GM19239 (cell line): Measurements from ENCODE around the gene PXT1.
A peak's percentile ranks its signal among the peaks of the same experiment; 100 is the strongest.
"Not testable (repeated sequence)": the region's sequence is repeated elsewhere in the genome, so short reads cannot be mapped to it uniquely, and the experiment has no call there.

Source experiments
- DNase-seq: peaks from one replicate; pipeline ENCODE4 v3.0.0; 2011; ENCODE audit warnings: low spot score; ENCODE audit not compliant: insufficient read length
- FAIRE-seq: peaks from 2 replicates; lab custom pipeline; 2011; peaks lifted over from hg19 to GRCh38; lab: Jason Lieb, UNC

The PXT1 gene, protein sequence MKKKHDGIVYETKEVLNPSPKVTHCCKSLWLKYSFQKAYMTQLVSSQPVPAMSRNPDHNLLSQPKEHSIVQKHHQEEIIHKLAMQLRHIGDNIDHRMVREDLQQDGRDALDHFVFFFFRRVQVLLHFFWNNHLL

DNA sequence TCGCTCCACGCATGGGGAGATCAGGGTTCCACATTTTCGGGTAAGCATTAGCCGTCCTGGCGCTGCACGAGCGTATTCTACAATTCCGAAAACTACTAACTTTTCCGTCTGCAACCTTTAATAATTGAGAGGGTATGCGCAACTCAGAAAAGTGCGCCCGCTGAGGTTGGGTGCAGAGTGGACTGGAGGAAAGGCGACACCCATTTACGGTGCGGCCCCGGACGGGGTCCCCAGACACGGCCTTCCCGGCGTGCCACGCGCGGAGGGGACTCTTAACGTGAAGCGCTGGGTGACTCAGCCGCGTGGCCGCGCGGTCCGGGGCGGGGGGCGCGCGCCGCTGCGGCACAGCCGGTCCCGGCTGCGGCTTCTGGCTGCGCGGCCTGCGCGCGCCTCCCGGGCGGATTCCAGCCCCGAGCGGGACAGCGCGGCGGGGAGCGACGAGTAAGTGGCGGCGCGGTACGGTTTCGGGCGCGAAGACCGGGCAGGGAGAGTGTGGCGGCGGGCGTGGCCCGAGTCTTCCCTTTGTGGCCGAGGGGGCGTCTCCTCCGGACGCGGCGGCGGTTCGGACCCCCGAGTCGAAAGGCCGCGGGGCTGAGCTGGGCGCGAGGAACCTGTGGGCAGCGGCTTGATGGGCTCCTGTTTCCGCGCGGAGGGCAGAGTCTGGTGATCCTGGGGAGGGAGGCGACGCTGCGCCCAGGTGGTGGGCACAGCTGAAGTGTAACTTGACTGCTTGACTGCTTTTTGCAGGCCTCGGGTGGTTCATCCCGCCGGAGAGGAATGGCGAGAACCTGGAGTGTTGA, at the start of gene PXT1, which contains the start of gene KCTD20:
PXT1 (minus strand) TSS at position 184 of the 800 bp plus-strand sequence. CDS start 16,772 bp downstream, outside the sequence.
KCTD20 (plus strand) TSS at position 330 of the 800 bp plus-strand sequence. CDS start 27,098 bp downstream, outside the sequence.
- peak; percentile 80 for DNase-seq
- FAIRE-seq = peak; percentile 91

DNA sequence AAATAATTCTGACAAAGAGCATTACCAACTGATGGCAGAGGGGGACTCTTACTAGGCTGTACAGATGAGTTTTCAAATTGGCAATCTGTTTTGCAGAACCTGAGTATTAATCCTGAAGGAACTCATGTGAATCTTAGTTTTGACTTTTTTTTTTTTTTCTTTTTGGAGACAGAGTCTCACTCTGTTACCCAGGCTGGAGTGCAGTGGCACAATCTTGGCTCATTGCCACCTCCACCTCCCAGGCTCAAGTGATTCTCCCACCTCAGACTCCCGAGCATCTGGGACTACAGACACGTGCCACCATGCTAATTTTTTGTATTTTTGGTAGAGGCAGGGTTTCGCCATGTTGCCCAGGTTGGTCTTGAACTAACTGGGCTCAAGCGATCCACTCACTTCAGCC, 49.4 kb upstream of the PXT1 start:
- no peak for DNase-seq
- no peak for FAIRE-seq

DNA sequence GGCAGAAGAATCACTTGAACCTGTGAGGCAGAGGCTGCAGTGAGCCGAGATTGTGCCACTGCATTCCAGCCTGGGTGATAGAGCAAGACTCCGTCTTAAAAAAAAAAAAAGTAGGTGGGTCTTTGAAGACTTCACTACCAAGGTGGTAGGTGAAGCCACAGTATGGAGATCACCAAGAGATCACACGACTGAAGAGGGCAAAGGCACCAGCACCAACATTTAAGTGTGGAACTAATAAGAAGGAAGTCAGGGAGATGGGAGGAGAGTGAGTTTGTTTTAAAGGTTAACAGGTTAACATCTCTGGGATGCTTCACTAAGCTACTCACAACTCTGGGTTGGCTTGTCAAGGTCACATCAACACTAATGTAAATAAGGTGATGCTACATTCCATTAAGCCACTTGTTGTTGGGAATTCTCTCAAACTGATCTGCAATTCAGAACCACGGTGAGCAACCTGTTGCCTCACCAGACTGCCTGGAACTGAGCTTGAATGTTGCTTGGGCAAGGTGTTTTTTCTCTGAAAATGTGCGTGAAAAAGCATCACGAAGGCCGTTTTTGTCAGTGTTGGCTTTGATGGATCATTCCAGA, 48.8 kb upstream of the PXT1 start:
- DNase-seq (no peak), FAIRE-seq (no peak)

DNA sequence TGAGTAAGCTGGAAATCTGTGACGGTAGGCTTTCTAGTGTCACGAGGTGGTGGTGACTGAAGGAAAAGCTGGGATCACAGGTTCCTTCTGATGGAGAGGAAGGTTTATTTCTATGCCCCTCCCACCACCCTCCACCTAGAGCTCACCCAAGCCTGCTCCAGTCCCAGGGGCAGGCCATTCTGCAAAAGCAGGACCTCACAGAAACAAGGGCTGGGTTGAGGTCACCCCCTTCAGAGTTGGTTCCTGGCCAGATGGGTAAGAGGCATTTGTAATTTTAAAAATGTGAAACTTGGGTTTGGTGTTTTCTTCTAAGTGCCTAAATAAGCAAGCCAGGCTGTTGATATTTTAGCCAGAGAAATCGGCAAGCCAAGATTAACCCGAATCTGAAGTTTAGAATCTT, 46.8 kb upstream of the PXT1 start:
- DNase-seq = no peak
- peak; percentile 11 for FAIRE-seq

DNA sequence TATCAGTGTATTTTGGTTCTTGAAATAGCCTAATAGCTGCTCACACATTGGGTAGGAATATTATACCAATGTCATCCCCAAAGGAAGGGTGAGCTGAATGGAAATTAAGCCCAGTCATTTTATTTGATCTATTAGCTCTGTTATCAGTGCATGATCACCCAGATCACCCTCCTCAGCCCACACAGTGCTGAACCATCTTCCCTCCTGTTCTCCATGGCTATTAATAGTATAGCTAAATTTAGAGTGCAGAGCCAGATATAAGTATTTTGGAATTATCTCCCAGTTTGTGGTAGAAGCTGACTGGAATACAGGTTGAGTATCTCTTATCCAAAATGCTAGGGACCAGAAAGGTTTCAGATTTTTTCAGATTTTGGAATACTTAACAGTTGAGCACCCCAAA, 45.6 kb upstream of the PXT1 start:
- DNase-seq = no peak
- FAIRE-seq = no peak

DNA sequence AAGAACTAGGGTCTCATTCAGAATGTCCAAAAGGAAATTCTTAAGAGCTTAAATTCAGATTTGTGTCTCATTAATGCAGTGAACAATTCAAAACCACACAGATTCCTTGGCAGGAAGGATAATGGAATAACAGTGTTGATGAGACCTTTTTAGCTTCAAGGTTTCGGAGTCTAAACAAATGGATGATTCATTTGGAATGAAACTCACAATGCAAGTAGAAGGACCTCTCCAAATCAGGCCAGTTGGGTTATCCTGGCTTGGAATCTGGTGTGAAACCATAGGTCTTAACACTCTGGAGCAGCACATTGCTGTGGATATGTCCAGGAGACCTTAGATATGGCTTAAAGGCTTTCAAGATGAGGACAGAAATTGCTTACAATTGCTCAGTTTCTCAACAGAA, 45.0 kb upstream of the PXT1 start:
- DNase-seq = no peak
- no peak for FAIRE-seq

DNA sequence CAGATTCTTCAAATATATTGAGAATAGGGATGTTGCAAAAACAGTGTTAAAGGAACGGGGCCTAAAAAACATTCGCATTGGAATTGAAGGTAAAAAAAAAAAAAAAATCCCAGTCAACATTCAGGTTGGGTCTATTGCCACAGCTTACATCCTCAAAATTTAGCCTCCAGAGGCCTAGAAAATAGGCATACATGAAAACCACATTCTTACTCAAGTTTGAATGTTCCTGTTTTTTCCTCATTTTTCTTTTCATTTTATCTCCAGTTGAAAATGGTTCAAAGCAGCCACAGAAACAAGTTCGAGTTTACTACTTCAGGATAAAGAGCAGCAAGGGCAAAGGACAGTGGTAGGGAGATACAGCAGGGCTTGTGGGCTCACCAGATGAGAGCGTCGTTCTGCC, 42.1 kb upstream of the PXT1 start:
- no peak for DNase-seq
- FAIRE-seq = no peak

DNA sequence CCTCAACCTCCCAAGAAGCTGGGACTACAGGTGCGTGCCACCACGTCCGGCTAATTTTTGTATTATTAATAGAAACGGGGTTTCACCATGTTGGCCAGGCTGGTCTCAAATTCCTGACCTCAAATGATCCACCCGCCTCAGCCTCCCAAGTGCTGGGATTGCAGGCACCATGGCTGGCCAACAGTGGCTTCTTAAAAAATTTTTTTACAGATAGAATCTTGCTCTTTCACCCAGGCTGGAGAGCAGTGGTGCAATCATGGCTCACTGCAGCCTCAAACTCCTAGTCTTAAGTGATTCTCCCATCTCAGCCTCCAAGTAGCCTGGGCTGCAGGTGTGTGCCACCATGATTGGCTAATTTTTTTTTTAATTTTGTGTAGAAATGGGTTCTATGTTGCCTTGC, 40.7 kb upstream of the PXT1 start:
- FAIRE-seq = not testable (repeated sequence)

DNA sequence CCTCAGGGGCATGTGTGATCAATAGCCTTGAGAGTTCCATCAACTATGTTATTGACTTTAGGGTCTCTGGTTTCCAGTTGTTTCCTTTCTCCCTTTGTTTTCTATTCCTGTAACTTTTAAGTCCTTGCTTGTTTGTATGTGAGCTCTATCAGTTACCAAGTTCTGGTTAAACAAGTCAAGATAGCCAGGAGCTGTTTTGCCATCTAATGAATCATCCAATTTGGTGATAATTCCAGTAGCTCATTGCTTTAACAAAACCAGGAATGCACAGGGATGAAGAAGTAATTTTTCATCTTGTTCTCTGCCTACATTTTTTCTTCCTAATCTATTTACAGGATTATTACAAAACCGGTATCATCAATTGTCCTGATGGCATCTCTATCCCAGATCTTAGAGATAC, 36.6 kb upstream of the PXT1 start:
- DNase-seq (no peak), FAIRE-seq (no peak)

More for the DNA sequence above, 40.7 kb upstream of the PXT1 start:
- DNase-seq = not testable (repeated sequence)

DNA sequence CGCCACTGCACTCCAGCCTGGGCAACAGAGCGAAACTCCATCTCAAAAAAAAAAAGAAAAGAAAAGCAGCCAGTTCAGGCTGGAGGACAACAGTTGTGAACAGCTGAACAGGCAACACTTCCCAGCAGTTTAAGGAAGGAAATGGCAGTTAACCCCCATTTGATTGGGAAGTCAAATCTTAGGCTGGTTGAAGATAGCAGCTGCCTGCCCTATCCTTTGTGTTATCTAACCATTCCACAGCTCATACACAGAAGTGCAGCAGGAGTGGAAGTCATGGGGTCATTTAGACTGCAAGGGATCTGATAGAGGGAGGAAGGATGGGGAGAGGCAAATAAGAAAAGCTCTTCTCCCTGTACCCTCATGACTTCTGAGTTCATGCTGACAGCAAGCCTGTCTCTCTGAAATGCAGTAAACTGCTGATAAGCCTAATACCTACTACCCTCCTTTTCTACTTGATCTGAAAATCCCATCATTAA, 35.4 kb upstream of the PXT1 start:
- no peak for FAIRE-seq
- DNase-seq = no peak

DNA sequence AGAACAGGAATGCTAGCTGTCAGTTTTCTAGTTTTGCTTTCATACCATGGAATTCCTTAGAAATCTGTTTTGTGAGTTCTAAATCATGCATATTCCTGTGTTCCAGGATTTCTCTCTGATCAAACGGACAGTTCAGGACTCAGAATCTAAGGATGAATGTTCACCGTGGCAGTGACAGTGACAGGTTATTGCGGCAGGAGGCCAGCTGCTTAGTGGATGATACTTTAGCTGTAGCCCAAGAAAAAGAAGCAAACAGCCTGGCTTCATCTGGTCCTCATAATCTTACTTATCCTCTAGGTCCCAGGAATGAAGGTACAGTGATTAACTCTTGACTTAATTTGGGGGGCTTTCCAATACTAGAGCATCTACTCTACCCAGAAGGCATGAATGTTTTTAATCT, 27.3 kb upstream of the PXT1 start:
- FAIRE-seq = no peak
- DNase-seq = no peak

DNA sequence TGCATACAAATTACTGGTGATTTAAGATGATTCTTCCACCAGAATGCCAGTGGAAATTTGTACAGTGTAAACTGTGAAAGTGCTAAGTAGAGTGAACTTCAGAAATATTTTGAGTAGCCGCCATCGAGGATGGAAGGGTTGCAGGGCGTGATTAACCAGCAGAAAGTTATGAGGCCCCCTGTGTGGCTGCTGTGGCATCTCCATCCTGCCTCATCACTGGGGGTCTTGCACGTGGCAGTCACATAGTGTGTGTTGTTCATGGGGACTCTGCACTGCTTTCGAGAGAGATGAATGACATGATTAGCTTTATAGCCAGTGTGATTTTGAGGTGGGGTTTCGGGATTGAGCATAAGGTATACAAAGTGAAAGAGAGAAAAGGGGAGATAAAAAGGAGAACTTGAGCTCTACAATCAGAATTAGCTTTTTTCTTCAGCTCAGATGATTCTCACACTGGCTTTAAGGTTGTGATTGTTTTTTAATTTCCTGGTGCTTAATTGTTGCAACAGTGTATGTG, 26.6 kb upstream of the PXT1 start:
- FAIRE-seq = peak; percentile 37
- no peak for DNase-seq

DNA sequence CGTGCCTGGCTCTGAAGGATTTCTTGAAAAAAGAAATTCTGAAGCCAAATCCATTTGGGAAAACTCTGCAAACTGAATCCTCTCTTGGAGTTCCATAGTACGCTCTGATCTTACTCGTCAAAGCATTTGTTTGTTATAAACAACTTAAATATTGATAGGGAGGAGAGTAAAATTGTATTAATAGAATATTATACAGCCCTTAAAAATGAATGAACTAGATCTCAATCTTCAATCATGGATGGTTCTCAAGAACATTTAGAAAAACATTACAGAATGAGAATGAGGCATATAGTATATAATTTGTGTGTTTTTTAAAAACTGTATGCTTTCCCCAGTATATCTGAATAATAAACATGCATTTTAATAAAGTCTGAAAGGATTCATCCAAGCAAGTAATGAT, 25.0 kb upstream of the PXT1 start:
- no peak for FAIRE-seq

DNA sequence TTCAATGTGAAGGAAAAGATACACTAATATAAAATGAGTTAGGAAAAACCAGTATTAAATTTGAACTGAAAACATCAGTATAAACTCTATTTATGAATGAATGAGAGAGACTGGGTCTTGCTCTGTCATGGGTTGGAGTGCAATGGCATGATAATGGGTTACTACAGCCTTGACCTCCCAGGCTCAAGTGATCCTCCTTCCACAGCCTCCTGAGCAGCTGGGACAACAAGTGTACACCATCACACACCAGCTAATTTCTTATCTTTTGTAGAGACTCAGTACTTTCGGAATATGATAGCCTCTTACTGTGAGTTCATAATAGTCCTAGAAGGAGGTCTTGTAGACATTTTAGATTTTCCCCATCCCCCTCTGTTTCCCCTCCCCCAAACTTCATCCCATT, 21.6 kb upstream of the PXT1 start:
- FAIRE-seq (peak; percentile 35), DNase-seq (no peak)

More for the DNA sequence above, 25.0 kb upstream of the PXT1 start:
- no peak for DNase-seq

DNA sequence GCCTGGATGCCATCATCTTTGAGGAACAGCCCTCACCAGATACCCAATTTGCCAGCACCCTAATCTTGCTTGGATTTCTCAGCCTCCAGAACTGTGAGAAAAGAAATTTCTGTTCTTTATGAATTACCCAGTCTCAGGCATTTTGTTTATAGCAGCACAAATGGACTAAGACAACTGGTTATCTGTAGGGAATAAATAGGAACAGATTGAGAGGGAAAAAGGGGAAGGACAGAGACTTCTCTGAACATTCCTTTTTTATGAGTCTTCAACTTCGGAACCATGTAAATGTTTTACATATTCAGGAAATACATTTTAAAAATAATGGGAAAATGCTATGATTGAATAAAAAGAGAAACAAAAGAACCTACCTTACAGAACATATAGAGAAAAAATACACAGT, 21.0 kb upstream of the PXT1 start:
- no peak for FAIRE-seq
- DNase-seq = no peak

DNA sequence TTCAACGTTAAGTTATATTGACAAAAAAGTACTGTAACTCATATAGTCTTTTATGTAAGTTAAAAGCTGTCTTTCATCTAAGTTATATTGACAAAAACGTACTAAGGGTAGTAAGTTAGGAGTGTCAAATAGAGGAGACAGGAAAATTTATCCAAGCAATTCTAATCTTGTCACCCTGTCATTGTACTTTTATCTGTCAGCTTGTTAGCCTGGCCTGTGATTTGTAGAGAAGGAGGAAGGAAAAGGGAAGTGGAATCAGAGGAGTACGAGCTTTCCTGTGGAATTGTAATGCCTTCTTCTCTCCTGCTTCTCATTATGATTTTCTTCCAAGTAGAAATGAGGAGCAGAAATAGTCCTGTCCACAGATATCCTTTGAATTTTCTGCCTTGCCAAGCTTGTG, 19.0 kb upstream of the PXT1 start:
- peak; percentile 80 for FAIRE-seq
- no peak for DNase-seq

DNA sequence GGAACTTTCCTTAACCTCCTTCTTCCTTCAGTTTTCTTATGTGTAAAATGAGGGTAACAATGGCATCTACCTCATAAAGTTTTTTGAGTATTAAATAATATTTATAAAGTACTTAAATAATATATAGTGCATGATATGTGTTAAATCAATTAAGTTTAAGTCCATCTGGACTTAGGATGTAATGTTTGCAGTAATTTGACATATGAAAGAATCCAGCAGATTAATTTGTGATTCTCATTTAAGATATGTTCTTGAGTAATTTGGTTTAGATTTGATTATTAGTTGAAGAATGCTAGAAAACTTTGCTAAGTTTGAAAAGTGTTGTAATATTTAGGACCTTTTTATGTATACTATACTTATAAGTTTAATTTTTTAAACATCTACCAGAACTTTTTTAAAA, 18.3 kb upstream of the PXT1 start:
- no peak for DNase-seq
- FAIRE-seq = peak; percentile 77

DNA sequence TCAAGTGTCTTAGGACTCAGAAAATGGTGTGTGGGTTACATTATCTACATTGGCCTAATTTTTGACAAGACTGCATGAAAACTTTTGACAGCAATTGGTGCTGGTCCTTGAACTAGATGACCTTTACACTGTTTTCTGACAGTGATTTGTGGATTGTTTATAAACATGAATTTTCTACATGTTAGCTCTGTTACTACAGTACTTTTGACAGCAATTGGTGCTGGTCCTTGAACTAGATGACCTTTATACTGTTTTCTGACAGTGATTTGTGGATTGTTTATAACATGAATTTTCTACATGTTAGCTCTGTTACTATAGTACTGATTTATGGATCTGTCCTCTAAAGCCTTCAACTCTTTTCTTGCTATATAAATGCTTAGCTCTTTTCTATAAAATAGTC, 16.8 kb upstream of the PXT1 start:
- FAIRE-seq = no peak
- no peak for DNase-seq

DNA sequence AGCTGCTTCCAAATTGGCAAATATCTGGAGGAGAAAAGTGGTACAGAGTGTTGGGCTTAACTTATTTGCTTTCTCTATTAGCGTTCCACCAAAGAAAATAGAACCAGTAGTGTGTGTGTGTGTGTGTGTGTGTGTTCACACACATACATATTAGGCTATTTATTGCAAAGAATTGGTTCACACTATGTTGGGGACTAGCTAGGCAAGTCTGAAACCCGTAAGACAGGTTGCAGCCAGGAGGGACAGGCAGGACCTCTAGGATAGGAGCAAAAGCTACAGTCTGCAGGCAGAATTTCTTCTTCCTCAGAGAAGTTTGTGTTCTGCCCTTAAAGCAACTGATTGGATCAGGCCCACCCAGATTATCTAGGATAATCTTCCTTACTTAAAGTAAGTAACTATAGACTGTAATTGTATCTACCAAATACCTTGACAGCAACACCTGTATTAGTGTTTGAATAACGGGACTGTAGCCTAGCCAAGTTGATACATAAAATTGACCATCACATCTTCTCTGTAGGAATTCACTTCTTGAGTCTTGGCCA, 12.9 kb upstream of the PXT1 start:
- no peak for FAIRE-seq
- DNase-seq = no peak

DNA sequence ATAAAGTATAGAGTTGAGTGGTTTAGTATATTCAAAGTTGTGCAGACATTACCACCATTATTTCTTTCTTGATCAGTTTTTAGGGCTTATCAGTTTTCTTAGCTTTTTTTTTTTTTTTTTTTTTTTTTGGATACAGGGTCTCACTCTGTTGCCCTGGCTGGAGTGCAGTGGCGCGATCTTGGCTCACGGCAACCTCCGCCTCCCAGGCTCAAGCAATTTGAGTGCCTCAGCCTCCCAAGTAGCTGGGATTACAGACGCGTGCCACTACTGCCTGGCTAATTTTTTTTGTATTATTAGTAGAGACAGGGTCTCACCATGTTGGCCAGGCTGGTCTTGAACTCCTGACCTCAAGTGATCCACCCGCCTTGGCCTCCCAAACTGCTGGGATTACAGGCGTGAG, 10.2 kb upstream of the PXT1 start:
- FAIRE-seq, DNase-seq: not testable (repeated sequence)

DNA sequence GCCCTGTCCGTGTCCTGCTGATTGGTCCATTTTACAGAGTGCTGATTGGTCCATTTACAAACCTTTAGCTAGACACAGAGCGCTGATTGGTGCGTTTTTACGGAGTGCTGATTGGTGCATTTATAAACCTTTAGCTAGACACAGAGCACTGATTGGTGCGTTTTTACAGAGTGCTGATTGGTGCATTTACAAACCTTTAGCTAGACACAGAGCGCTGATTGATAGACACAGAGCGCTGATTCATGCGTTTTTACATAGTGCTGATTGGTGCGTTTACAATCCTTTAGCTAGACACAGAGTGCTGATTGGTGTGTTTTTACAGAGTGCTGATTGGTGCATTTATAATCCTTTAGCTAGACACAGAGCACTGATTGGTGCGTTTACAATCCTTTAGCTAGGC, 6.5 kb upstream of the PXT1 start:
- not testable (repeated sequence) for FAIRE-seq

More for the DNA sequence above, 6.5 kb upstream of the PXT1 start:
- not testable (repeated sequence) for DNase-seq
